ENCODE results near the gene ICAM4.

ICAM4 gene

DNA sequence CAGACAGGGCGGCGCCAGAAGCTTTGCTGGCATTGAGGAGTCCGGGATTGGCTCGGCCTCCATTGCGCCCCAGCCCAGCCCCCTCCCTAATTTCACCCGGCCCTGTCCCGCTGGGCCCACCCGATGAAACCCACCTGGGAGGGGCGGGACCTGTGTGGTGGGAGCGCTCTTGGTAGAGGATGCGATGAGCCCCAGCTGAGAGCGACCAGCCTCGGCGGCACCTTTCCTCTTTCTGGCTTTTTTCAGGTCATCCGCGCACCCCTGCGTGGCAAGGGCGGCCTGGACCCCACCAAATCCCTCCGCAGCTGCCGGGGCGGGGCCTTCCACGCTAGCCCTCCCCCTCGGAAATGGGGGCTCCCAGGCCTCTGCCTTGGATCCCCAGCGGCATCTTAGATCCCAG, 22.7 kb downstream of the ICAM4 start, which contains the start of gene ZGLP1:
Gene ZGLP1, minus strand, starts transcription at position 393 of the 400 bp plus-strand sequence.
- Histone ChIP-seq H3F3A (ENCODE audit: control insufficient read depth, insufficient read depth) (no peaks in the 10 kb centered on the region), H3K79me2 (ENCODE audit: control insufficient read depth, low read length) (no peaks in the 10 kb centered on the region), H4K20me1 (ENCODE audit: control insufficient read depth, insufficient read depth, low read depth, low read length) (no peaks in the 10 kb centered on the region), H3K27me3 (ENCODE audit: control insufficient read depth, low read length) (no peaks in the 10 kb centered on the region), H3K4me3 (ENCODE audit: low read length) (no peak within 1 kb of the TSS), H3K4me1 (ENCODE audit: control insufficient read depth, low read length) (no peaks in the 10 kb centered on the region), H3K9me2 (replicated peaks; ENCODE audit: control insufficient read depth, low read length) (no peaks in the 10 kb centered on the region), H3K4me2 (ENCODE audit: low read length) (no peak within 1 kb of the TSS), H3K9me3 (ENCODE audit: control insufficient read depth, insufficient read depth, low read length) (no peaks in the 10 kb centered on the region), H3K36me3 (ENCODE audit: control insufficient read depth, low read length) (peaks cover 9% of the 10 kb centered on the region), H3K27ac (ENCODE audit: low read depth, low read length) (no peak within 1 kb of the TSS)
- TF ChIP-seq EZH2phosphoT487 (IDR thresholded peaks at IDR 0.05; ENCODE audit: borderline replicate concordance, low read length) (no peak), CTCF (IDR thresholded peaks at IDR 0.05; ENCODE audit: low read depth, low read length, poor library complexity, severe bottlenecking) (no peak)

DNA sequence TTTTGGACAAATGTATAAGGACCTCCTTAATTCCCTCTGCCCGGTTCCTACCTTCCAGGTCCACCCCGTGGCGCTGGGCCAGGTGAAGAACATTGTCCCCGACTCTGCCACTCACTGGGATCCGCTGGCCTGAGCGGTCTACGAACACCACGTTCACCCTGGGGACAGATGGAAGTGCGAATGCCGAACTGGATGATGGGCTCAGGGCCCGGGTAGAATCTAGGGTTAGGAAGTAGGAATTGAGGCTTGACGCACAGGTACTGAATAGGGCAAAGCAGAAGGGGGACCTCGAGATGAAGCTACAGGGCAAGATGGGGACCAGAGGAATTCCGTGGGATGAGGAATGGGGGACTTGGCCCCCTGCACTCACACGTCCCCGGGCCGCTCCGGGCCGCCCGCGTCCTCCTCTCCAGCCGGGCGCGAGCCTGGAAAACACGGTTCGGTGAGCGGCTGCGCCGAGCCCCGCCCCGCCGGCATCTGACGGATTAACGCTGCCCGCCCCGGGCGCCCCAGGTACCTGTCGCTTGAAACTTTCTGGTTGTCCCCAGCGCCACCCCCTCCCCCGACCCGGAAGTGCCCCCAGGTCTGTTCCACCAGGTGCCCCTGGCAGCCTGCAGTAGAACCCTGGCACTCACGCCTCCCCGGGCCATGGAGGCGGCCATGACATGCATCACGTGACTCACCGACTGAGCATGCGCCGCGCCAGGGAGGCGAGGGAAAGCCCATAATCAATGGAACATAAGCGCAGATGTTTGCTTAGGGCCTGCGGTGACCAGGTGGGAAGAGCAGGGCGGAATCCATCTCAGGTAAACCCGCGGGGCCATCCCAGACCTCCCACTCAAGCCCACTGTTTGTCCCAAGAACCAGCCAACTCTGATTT, 28.8 kb downstream of the ICAM4 start, which contains the start of gene FDX2:
Gene FDX2, minus strand, starts transcription at position 681 of the 880 bp plus-strand sequence. Its CDS starts 19 bp downstream, at position 662.
- Histone ChIP-seq H3K36me3 (ENCODE audit: control insufficient read depth, low read length) (peaks cover 44% of the 10 kb centered on the region), H4K20me1 (ENCODE audit: control insufficient read depth, insufficient read depth, low read depth, low read length) (no peaks in the 10 kb centered on the region), H3K27ac (ENCODE audit: low read depth, low read length) (no peak within 1 kb of the TSS), H3F3A (ENCODE audit: control insufficient read depth, insufficient read depth) (peaks cover 10% of the 10 kb centered on the region), H3K9me2 (replicated peaks; ENCODE audit: control insufficient read depth, low read length) (no peaks in the 10 kb centered on the region), H3K4me2 (ENCODE audit: low read length) (peak within 1 kb of the TSS; percentile 92), H3K4me1 (ENCODE audit: control insufficient read depth, low read length) (peaks cover 14% of the 10 kb centered on the region), H3K4me3 (ENCODE audit: low read length) (peak within 1 kb of the TSS; percentile 87), H3K79me2 (ENCODE audit: control insufficient read depth, low read length) (peaks cover 10% of the 10 kb centered on the region), H3K9me3 (ENCODE audit: control insufficient read depth, insufficient read depth, low read length) (no peaks in the 10 kb centered on the region), H3K27me3 (ENCODE audit: control insufficient read depth, low read length) (no peaks in the 10 kb centered on the region)
- TF ChIP-seq CTCF (IDR thresholded peaks at IDR 0.05; ENCODE audit: low read depth, low read length, poor library complexity, severe bottlenecking) = no peak
- TF ChIP-seq EZH2phosphoT487 (IDR thresholded peaks at IDR 0.05; ENCODE audit: borderline replicate concordance, low read length) = no peak

DNA sequence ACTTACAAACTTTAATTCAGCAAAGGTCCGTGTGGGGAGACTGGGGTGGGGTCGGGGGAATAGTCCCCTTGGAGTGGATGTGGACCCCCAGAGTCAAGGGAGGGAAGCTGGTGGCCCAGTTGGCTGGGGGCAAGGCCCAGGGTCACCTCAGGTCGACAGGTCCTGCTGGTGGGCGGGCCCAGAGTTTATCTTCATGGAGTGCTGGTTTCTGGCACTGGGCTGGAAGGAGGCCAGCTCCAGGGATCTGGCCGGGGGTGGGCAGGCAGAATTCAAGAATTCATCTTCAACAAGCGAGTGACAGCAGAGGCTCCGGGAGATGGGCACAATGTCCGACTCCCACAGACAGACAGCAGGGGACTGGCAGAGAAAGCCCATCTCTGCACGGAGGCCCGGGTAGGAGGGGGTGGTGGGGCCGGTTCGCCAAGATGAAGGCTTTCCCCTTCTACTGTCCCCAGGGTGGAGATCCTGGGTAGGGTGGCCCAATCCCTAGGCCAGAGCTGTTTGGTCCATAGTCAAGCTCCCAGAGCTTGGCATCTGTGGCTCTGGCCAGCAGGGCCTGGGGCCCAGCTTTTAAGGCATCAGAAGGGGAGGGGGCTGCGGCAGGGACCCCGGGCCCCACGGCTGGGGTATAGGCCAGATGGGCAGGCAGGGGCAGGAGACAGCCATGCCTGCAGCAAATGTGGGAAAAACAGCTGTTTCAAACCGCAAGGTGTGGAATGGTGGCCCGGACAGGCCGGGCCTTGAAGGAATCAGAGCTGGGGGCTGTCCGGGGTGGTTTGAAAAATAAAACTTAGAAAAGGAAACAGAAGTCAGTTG, 29.7 kb downstream of the ICAM4 start:
- Histone ChIP-seq H3K4me2 (ENCODE audit: low read length) (peak overlapping the region; percentile 92), H4K20me1 (ENCODE audit: control insufficient read depth, insufficient read depth, low read depth, low read length) (no peaks in the 10 kb centered on the region), H3K4me3 (ENCODE audit: low read length) (peak overlapping the region; percentile 87), H3K79me2 (ENCODE audit: control insufficient read depth, low read length) (peaks cover 10% of the 10 kb centered on the region), H3K27ac (ENCODE audit: low read depth, low read length) (no peak overlapping the region), H3F3A (ENCODE audit: control insufficient read depth, insufficient read depth) (peaks cover 10% of the 10 kb centered on the region), H3K27me3 (ENCODE audit: control insufficient read depth, low read length) (no peaks in the 10 kb centered on the region), H3K4me1 (ENCODE audit: control insufficient read depth, low read length) (peaks cover 14% of the 10 kb centered on the region), H3K36me3 (ENCODE audit: control insufficient read depth, low read length) (peaks cover 53% of the 10 kb centered on the region), H3K9me2 (replicated peaks; ENCODE audit: control insufficient read depth, low read length) (no peaks in the 10 kb centered on the region), H3K9me3 (ENCODE audit: control insufficient read depth, insufficient read depth, low read length) (no peaks in the 10 kb centered on the region)
- no peak for TF ChIP-seq EZH2phosphoT487 (IDR thresholded peaks at IDR 0.05; ENCODE audit: borderline replicate concordance, low read length)
- TF ChIP-seq CTCF (IDR thresholded peaks at IDR 0.05; ENCODE audit: low read depth, low read length, poor library complexity, severe bottlenecking) = no peak

All from DOHH2 (cell line).